Vagina (tissue), 2 donors: ENCODE measurements around the gene AREL1.

Source experiments
- POLR2A ChIP-seq, 2 donors: fragments of 450-650 bp; IDR thresholded peaks; one replicate each; pipeline ENCODE4 v1.6.1; 2017; ENCODE audit warnings: antibody characterized with exemption in 2 of 2, mild to moderate bottlenecking in 2 of 2, moderate library complexity in 2 of 2
- POLR2AphosphoS5 ChIP-seq, 2 donors: sonication (generic); formaldehyde crosslinking; IDR thresholded peaks; one replicate each; pipeline ENCODE4 v1.9.0; 2017; ENCODE audit warnings: antibody characterized with exemption in 2 of 2, mild to moderate bottlenecking in 2 of 2, low read depth in 1 of 2; ENCODE audit not compliant: insufficient read depth in 1 of 2
- TF ChIP-seq, protein P1 (sequence below), 3 experiments: fragments of 450-650 bp in 2 of 3; fragments of 200-600 bp in 1 of 3; sonication (generic) in 1 of 3; IDR thresholded peaks; one replicate each; pipeline ENCODE4 v1.5.1; 2017 to 2019; ENCODE audit warnings: antibody characterized with exemption in 3 of 3, mild to moderate bottlenecking in 2 of 3, moderate library complexity in 2 of 3

DNA sequence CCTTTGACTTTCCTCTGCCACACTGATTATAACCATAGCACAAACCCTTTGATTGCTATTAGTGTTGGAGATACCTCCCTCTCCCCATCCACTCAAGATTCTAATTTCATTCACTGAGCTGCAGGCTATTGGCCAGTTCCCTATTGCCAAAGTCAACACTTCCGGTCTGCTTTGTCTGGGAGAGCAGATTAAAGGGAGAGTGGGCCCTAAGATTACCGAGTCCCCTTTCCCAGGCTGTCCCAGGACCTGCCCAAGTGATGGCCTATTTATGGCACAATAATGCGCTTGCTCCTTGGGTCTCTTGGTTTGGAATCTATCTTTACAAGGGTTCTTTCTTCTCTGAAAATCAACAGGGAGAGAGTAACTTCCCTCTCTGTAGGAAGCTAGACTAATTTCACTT lies 57.9 kb downstream of the AREL1 start:
- TF ChIP-seq POLR2A (IDR thresholded peaks at IDR 0.05) (no peak), POLR2AphosphoS5 (IDR thresholded peaks at IDR 0.05; ENCODE audit: insufficient read depth in 1 of 2, low read depth in 1 of 2) (no peak)
- TF ChIP-seq, protein P1, sequence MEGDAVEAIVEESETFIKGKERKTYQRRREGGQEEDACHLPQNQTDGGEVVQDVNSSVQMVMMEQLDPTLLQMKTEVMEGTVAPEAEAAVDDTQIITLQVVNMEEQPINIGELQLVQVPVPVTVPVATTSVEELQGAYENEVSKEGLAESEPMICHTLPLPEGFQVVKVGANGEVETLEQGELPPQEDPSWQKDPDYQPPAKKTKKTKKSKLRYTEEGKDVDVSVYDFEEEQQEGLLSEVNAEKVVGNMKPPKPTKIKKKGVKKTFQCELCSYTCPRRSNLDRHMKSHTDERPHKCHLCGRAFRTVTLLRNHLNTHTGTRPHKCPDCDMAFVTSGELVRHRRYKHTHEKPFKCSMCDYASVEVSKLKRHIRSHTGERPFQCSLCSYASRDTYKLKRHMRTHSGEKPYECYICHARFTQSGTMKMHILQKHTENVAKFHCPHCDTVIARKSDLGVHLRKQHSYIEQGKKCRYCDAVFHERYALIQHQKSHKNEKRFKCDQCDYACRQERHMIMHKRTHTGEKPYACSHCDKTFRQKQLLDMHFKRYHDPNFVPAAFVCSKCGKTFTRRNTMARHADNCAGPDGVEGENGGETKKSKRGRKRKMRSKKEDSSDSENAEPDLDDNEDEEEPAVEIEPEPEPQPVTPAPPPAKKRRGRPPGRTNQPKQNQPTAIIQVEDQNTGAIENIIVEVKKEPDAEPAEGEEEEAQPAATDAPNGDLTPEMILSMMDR (IDR thresholded peaks at IDR 0.05) = no peak
